ENCODE results near the gene PLCB2. TPM values are rescaled to one million over a fixed set of nuclear protein-coding genes. Genes with fewer than 3 reads are reported as not detected.

The PLCB2 gene
- total RNA-seq, 4 donors from 2014 or later = 0.34 to 3.0 (median 2.0) TPM

DNA sequence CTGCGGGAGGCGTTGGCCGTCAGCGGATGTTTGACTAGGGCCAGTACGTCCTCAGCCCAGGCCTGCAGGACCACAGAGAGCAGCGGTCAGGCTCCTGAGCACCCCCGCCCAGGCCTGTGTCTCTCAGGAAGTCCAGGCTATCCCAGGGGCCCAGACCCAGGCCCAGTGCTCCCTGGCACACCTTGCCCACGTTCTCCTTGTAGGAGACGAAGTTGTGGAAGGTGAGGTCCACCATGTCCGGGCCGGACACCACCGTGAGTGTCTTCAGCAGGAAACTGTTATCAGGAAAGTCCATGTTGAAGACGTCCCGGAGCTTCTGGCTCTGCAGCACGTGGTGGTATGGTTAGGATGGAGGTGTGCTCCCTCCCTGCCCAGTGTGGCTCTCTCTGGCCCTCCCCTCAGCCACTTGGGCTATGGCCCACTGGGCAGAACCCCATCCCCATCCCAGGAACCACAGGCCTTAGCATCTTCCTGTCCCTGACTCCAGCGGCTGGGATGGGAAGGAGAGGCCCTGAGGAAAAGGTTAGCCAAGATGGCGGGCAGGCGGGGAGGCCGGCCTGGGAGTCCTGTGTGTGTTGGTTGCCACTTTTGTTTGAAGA is 5.3 kb downstream of the PLCB2 start:
- Histone ChIP-seq H3K27ac (no peak overlapping the region), H3K4me3 (no peak overlapping the region), H3K4me1 (no peaks in the 10 kb centered on the region), H3K9me3 (no peaks in the 10 kb centered on the region), H3K27me3 (peaks cover 4% of the 10 kb centered on the region), H3K36me3 (no peaks in the 10 kb centered on the region)
- 99% methylated on average over 9 of the region's 19 CpGs for WGBS
- TF ChIP-seq, protein P1, sequence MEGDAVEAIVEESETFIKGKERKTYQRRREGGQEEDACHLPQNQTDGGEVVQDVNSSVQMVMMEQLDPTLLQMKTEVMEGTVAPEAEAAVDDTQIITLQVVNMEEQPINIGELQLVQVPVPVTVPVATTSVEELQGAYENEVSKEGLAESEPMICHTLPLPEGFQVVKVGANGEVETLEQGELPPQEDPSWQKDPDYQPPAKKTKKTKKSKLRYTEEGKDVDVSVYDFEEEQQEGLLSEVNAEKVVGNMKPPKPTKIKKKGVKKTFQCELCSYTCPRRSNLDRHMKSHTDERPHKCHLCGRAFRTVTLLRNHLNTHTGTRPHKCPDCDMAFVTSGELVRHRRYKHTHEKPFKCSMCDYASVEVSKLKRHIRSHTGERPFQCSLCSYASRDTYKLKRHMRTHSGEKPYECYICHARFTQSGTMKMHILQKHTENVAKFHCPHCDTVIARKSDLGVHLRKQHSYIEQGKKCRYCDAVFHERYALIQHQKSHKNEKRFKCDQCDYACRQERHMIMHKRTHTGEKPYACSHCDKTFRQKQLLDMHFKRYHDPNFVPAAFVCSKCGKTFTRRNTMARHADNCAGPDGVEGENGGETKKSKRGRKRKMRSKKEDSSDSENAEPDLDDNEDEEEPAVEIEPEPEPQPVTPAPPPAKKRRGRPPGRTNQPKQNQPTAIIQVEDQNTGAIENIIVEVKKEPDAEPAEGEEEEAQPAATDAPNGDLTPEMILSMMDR (IDR thresholded peaks at IDR 0.05) = no peak
- no peak for TF ChIP-seq POLR2AphosphoS5 (IDR thresholded peaks at IDR 0.05)
- TF ChIP-seq EP300 (IDR thresholded peaks at IDR 0.05) = no peak
- no peak for TF ChIP-seq POLR2A (IDR thresholded peaks at IDR 0.05)
- DNase-seq (ENCODE audit: low spot score in 2 of 2) = no peak

- DNase-seq (ENCODE audit: low spot score in 2 of 2) = no peak
- Histone ChIP-seq H3K4me3 (no peak overlapping the region), H3K27me3 (peaks cover 4% of the 10 kb centered on the region), H3K27ac (no peak overlapping the region), H3K4me1 (no peaks in the 10 kb centered on the region), H3K9me3 (no peaks in the 10 kb centered on the region), H3K36me3 (no peaks in the 10 kb centered on the region)
- no peak for TF ChIP-seq POLR2A (IDR thresholded peaks at IDR 0.05)
- TF ChIP-seq POLR2AphosphoS5 (IDR thresholded peaks at IDR 0.05) = no peak
- whole genome bisulfite sequencing = 67% methylated on average over 12 of the region's 12 CpGs
These were observed 6.1 kb downstream of the PLCB2 start for GRCh38 chr15:40301467-40302179.

GRCh38 chr15:40300771-40301170 is 7.0 kb downstream of the PLCB2 start:
- WGBS = 94% methylated on average over 2 of the region's 2 CpGs
- Histone ChIP-seq H3K27me3 (peaks cover 4% of the 10 kb centered on the region), H3K27ac (no peak overlapping the region), H3K9me3 (no peaks in the 10 kb centered on the region), H3K4me1 (no peaks in the 10 kb centered on the region), H3K36me3 (no peaks in the 10 kb centered on the region), H3K4me3 (no peak overlapping the region)
- TF ChIP-seq, protein P1 (IDR thresholded peaks at IDR 0.05) = no peak
- no peak for DNase-seq (ENCODE audit: low spot score in 2 of 2)

DNA sequence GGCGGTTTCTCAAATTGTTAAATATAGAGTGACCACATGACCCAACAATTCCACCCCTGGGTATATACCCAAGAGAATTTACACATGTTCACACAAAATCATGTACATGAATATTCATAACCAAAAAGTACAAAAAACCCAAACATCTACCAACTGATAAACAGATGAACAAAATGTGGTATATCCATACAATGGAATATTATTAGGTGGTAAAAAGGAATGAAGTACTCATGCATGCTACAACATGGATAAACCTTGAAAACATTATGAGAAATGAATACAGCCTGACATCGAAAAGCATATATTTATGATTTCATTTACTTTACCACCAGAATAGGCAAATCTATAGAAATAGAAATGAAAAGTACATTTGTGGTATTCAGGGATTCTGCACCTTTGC is 7.4 kb downstream of the PLCB2 start:
- 94% methylated on average over 2 of the region's 2 CpGs for WGBS
- H3K27ac ChIP-seq = no peak overlapping the region
- TF ChIP-seq POLR2AphosphoS5 (IDR thresholded peaks at IDR 0.05) = no peak
- no peak for TF ChIP-seq POLR2A (IDR thresholded peaks at IDR 0.05)
- TF ChIP-seq, protein P1 (IDR thresholded peaks at IDR 0.05) = no peak
- no peak for TF ChIP-seq EP300 (IDR thresholded peaks at IDR 0.05)
- DNase-seq (ENCODE audit: low spot score in 2 of 2) = no peak
- no peaks in the 10 kb centered on the region for H3K36me3 ChIP-seq
- H3K9me3 ChIP-seq = no peaks in the 10 kb centered on the region
- no peaks in the 10 kb centered on the region for H3K4me1 ChIP-seq
- H3K4me3 ChIP-seq = no peak overlapping the region
- H3K27me3 ChIP-seq = peaks cover 4% of the 10 kb centered on the region

- H3K36me3 ChIP-seq = no peaks in the 10 kb centered on the region
- no peak overlapping the region for H3K4me3 ChIP-seq
- WGBS = 91% methylated on average over 12 of the region's 17 CpGs
- TF ChIP-seq EP300 (IDR thresholded peaks at IDR 0.05) (no peak), POLR2AphosphoS5 (IDR thresholded peaks at IDR 0.05) (no peak), POLR2A (IDR thresholded peaks at IDR 0.05) (no peak)
- TF ChIP-seq, protein P1 (IDR thresholded peaks at IDR 0.05) = no peak
- H3K4me1 ChIP-seq = no peaks in the 10 kb centered on the region
- H3K27ac ChIP-seq = no peak overlapping the region
- peaks cover 13% of the 10 kb centered on the region for H3K27me3 ChIP-seq
- no peaks in the 10 kb centered on the region for H3K9me3 ChIP-seq
- no peak for DNase-seq (ENCODE audit: low spot score in 2 of 2)
These were observed 9.4 kb downstream of the PLCB2 start for GRCh38 chr15:40298216-40298935.

Measured in suprapubic skin (tissue), 4 donors.